Astrocyte (in vitro differentiated cells and primary cell): ENCODE data around the gene SEC24A. TPM values are rescaled to one million over a fixed set of nuclear protein-coding genes. Genes with fewer than 3 reads are reported as not detected.
A peak's percentile ranks its signal among the peaks of the same experiment; 100 is the strongest.

Source experiments
- DNase-seq: peaks from one replicate; pipeline ENCODE4 v3.0.0-alpha.2; 2010; ENCODE audit warnings: low read depth
- FAIRE-seq: peaks from 2 replicates; lab custom pipeline; 2011; peaks lifted over from hg19 to GRCh38; lab: Jason Lieb, UNC
- H2AFZ ChIP-seq: 2 replicates; pipeline ENCODE4 v1.6.0; 2012; ENCODE audit warnings: low read depth, low read length, inconsistent platforms
- H3K27ac ChIP-seq: 2 replicates; pipeline ENCODE4 v1.5.1; 2011; ENCODE audit warnings: low read depth, low read length, inconsistent platforms
- H3K27me3 ChIP-seq: 2 replicates; pipeline ENCODE4 v1.6.0; 2011; ENCODE audit warnings: low read length, inconsistent platforms; ENCODE audit not compliant: insufficient read depth
- H3K36me3 ChIP-seq: 2 replicates; pipeline ENCODE4 v1.5.1; 2011; ENCODE audit warnings: low read length, inconsistent platforms; ENCODE audit not compliant: insufficient read depth
- H3K4me1 ChIP-seq: 2 replicates; pipeline ENCODE4 v1.5.1; 2011; ENCODE audit warnings: low read length, inconsistent platforms; ENCODE audit not compliant: insufficient read depth
- H3K4me2 ChIP-seq: 2 replicates; pipeline ENCODE4 v1.6.0; 2012; ENCODE audit warnings: low read length, inconsistent platforms
- H3K4me3 ChIP-seq: 2 replicates; pipeline ENCODE4 v1.5.1; 2011; ENCODE audit warnings: low read depth, mild to moderate bottlenecking, low read length, inconsistent platforms; ENCODE audit not compliant: insufficient read depth
- H3K79me2 ChIP-seq: 2 replicates; pipeline ENCODE4 v1.6.0; 2012; ENCODE audit warnings: mild to moderate bottlenecking, low read length, inconsistent platforms; ENCODE audit not compliant: insufficient read depth
- H3K9ac ChIP-seq: 2 replicates; pipeline ENCODE4 v1.6.0; 2012; ENCODE audit warnings: mild to moderate bottlenecking, low read length, inconsistent platforms
- H3K9me3 ChIP-seq: 2 replicates; pipeline ENCODE4 v1.5.1; 2012; ENCODE audit warnings: low read depth, mild to moderate bottlenecking, low read length, inconsistent platforms; ENCODE audit not compliant: insufficient read depth
- H4K20me1 ChIP-seq: 2 replicates; pipeline ENCODE4 v1.6.0; 2012; ENCODE audit warnings: low read length, inconsistent platforms; ENCODE audit not compliant: insufficient read depth
- H3K27ac Mint-ChIP-seq: one replicate; pipeline ENCODE4 v1.8.0; 2021; ENCODE audit warnings: mild to moderate bottlenecking, mixed read lengths; ENCODE audit not compliant: unreplicated experiment
- H3K27me3 Mint-ChIP-seq: one replicate; pipeline ENCODE4 v1.8.0; 2021; ENCODE audit warnings: low read depth, mixed read lengths; ENCODE audit not compliant: unreplicated experiment
- H3K36me3 Mint-ChIP-seq: one replicate; pipeline ENCODE4 v1.8.0; 2021; ENCODE audit warnings: low read depth, mixed read lengths; ENCODE audit not compliant: unreplicated experiment
- H3K4me1 Mint-ChIP-seq: one replicate; pipeline ENCODE4 v1.8.0; 2021; ENCODE audit warnings: low read depth, mixed read lengths; ENCODE audit not compliant: unreplicated experiment
- H3K4me3 Mint-ChIP-seq: one replicate; pipeline ENCODE4 v1.8.0; 2021; ENCODE audit warnings: mild to moderate bottlenecking, moderate library complexity, mixed read lengths; ENCODE audit not compliant: unreplicated experiment
- H3K9me3 Mint-ChIP-seq: one replicate; pipeline ENCODE4 v1.8.0; 2021; ENCODE audit warnings: mild to moderate bottlenecking, mixed read lengths; ENCODE audit not compliant: unreplicated experiment
- CTCF ChIP-seq: IDR thresholded peaks from 2 replicates; pipeline ENCODE4 v1.5.1; 2011; ENCODE audit warnings: low read depth, mild to moderate bottlenecking, inconsistent platforms, low read length, moderate library complexity; ENCODE audit not compliant: insufficient read depth
- EZH2 ChIP-seq: IDR thresholded peaks from 2 replicates; pipeline ENCODE4 v1.6.1; 2012; ENCODE audit warnings: mild to moderate bottlenecking, low read length, inconsistent platforms; ENCODE audit not compliant: insufficient read depth
- total RNA-seq: library from RNA; stranded (reverse); gene quantifications from 2 replicates; pipeline ENCODE4 v1.2.1, GENCODE V29; 2021

Gene SEC24A
- total RNA-seq, 1 donor from 2014 or later: 51.9 TPM

GRCh38 chr5:134611515-134611914 is 37.1 kb upstream of the SEC24A start:
- Mint-ChIP-seq H3K27me3 (no peaks in the 10 kb centered on the region), H3K27ac (no peak overlapping the region), H3K9me3 (no peaks in the 10 kb centered on the region), H3K4me3 (no peak overlapping the region), H3K4me1 (peaks cover 2% of the 10 kb centered on the region), H3K36me3 (peaks cover 18% of the 10 kb centered on the region)
- no peak overlapping the region for H3K9ac ChIP-seq
- no peaks in the 10 kb centered on the region for H4K20me1 ChIP-seq
- no peaks in the 10 kb centered on the region for H3K4me1 ChIP-seq
- H2AFZ ChIP-seq: no peak overlapping the region
- TF ChIP-seq EZH2: no peak
- no peak for TF ChIP-seq CTCF
- FAIRE-seq: no peak
- no peaks in the 10 kb centered on the region for H3K27me3 ChIP-seq
- H3K9me3 ChIP-seq: no peaks in the 10 kb centered on the region
- H3K4me3 ChIP-seq: no peak overlapping the region
- DNase-seq: no peak
- no peaks in the 10 kb centered on the region for H3K79me2 ChIP-seq
- no peak overlapping the region for H3K27ac ChIP-seq
- no peak overlapping the region for H3K4me2 ChIP-seq
- H3K36me3 ChIP-seq: peaks cover 35% of the 10 kb centered on the region

DNA sequence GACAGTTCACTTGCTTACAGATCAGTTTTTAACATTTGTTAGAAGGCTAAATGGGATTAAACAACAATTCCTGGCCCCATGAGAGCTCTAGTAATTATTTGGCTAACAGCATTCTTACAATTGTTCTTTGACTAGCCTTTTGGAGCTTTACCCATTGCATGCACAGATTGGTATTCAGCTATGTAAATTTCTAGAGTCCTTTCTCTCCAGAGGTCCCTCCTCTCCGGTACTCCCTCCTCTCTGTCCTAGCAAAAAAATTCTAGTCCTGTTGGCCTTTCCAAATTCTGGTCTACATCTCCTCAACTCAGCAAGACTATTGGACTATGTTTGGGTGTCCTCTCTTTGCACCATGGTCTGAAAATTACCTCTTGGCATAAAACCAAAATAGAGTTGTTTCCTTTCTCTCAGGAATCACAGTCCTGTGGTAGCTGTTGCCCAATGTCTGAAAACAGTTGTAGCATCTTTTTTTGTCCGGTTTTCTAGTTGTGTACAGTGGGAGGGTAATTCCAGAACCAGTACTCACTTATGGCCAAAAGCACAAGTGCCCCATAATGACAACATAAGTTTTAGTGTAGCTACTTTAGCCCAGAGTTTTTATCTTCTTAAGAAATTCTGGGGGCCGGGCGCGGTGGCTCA is 34.0 kb upstream of the SEC24A start:
- H3K79me2 ChIP-seq: no peaks in the 10 kb centered on the region
- H2AFZ ChIP-seq: no peak overlapping the region
- Mint-ChIP-seq H3K27me3 (no peaks in the 10 kb centered on the region), H3K4me1 (no peaks in the 10 kb centered on the region), H3K27ac (no peak overlapping the region), H3K4me3 (no peak overlapping the region), H3K36me3 (peaks cover 16% of the 10 kb centered on the region), H3K9me3 (no peaks in the 10 kb centered on the region)
- no peaks in the 10 kb centered on the region for H3K4me1 ChIP-seq
- H3K4me2 ChIP-seq: no peak overlapping the region
- no peak overlapping the region for H3K27ac ChIP-seq
- TF ChIP-seq CTCF (no peak), EZH2 (no peak)
- H3K9ac ChIP-seq: no peak overlapping the region
- no peaks in the 10 kb centered on the region for H4K20me1 ChIP-seq
- H3K9me3 ChIP-seq: no peaks in the 10 kb centered on the region
- no peak overlapping the region for H3K4me3 ChIP-seq
- H3K36me3 ChIP-seq: peaks cover 18% of the 10 kb centered on the region
- no peaks in the 10 kb centered on the region for H3K27me3 ChIP-seq
- FAIRE-seq: peak; percentile 39
- no peak for DNase-seq

DNA sequence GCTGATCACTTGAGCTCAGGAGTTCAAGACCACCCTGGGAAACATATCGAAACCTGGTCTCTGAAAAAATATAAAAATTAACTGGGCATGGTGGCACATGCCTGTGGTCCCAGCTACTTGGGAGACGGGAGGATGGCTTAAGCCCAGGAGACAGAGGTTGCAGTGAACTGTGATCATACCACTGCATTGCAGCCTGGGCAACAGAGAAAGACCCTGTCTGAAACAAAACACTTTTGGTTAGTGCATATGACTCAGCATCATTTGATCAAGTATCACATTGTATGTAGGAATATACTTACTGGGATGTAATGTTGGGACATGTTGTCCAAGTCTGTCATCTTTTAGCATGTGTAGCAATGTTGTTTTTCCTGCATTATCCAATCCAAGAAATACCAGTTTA is 28.0 kb upstream of the SEC24A start:
- Mint-ChIP-seq H3K27me3 (no peaks in the 10 kb centered on the region), H3K4me1 (no peaks in the 10 kb centered on the region), H3K4me3 (no peak overlapping the region), H3K9me3 (no peaks in the 10 kb centered on the region), H3K27ac (no peak overlapping the region), H3K36me3 (peaks cover 7% of the 10 kb centered on the region)
- Histone ChIP-seq H3K79me2 (peaks cover 12% of the 10 kb centered on the region), H3K4me1 (no peaks in the 10 kb centered on the region), H3K9ac (no peak overlapping the region), H2AFZ (no peak overlapping the region), H4K20me1 (peaks cover 8% of the 10 kb centered on the region), H3K27ac (no peak overlapping the region), H3K9me3 (no peaks in the 10 kb centered on the region), H3K27me3 (no peaks in the 10 kb centered on the region), H3K36me3 (peaks cover 17% of the 10 kb centered on the region), H3K4me2 (no peak overlapping the region), H3K4me3 (no peak overlapping the region)
- TF ChIP-seq CTCF: no peak
- TF ChIP-seq EZH2: no peak
- FAIRE-seq (no peak), DNase-seq (no peak)
